ENCODE results near the gene HACD4. TPM values are rescaled to one million over a fixed set of nuclear protein-coding genes. Genes with fewer than 3 reads are reported as not detected.

The HACD4 gene, protein sequence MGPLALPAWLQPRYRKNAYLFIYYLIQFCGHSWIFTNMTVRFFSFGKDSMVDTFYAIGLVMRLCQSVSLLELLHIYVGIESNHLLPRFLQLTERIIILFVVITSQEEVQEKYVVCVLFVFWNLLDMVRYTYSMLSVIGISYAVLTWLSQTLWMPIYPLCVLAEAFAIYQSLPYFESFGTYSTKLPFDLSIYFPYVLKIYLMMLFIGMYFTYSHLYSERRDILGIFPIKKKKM
- total RNA-seq, result 3.0 TPM in 3 replicates

DNA sequence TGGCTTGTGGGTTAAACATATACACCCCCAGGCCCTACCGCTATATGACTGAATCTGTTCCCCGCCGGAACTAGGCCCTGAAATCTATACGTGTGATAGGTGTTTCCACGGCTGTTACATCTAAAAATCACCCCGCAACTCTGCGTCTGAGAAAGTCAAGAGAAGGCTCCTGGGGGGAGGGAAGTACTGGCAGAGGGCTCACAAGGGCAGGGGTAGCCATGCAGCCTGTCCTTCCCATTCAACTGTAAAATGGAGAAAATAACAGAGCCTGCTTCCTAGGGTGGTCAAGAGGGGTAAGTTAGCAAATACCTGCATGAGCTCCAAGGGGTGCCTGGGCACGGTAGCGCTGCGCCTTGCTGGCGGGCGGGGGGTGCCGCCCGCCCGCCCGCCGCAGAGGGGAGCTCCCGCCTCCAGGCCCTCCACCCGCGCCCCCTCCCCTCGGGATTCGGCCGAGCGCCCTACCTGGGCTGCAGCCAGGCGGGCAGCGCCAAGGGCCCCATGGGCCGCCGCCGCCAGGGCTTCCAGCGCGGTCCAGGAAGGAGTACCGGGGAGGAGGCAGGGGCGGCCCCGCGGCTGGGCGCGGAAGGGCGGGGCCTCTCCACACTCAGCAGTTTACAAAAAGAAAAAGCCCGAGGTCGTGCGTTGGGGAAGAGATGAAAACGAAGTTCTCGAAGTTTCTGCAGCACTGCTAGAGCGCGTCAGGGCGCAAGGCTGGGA, at the start of gene HACD4:
Gene HACD4, minus strand, starts transcription at position 550 of the 717 bp plus-strand sequence. Its CDS starts 50 bp downstream, at position 500.
- no peaks in the 10 kb centered on the region for H3K9me3 Mint-ChIP-seq
- no peak within 1 kb of the TSS for H3K27ac Mint-ChIP-seq
- DNase-seq (ENCODE audit: low spot score in 2 of 2, unreplicated experiment in 2 of 2), result peak; percentile 34 to 58
- TF ChIP-seq, protein P1, sequence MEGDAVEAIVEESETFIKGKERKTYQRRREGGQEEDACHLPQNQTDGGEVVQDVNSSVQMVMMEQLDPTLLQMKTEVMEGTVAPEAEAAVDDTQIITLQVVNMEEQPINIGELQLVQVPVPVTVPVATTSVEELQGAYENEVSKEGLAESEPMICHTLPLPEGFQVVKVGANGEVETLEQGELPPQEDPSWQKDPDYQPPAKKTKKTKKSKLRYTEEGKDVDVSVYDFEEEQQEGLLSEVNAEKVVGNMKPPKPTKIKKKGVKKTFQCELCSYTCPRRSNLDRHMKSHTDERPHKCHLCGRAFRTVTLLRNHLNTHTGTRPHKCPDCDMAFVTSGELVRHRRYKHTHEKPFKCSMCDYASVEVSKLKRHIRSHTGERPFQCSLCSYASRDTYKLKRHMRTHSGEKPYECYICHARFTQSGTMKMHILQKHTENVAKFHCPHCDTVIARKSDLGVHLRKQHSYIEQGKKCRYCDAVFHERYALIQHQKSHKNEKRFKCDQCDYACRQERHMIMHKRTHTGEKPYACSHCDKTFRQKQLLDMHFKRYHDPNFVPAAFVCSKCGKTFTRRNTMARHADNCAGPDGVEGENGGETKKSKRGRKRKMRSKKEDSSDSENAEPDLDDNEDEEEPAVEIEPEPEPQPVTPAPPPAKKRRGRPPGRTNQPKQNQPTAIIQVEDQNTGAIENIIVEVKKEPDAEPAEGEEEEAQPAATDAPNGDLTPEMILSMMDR (IDR thresholded peaks at IDR 0.05; ENCODE audit: unreplicated experiment), result no peak
- no peaks in the 10 kb centered on the region for H3K36me3 Mint-ChIP-seq
- H3K4me1 Mint-ChIP-seq, result no peaks in the 10 kb centered on the region
- H3K4me3 Mint-ChIP-seq, result peak within 1 kb of the TSS; percentile 57
- peaks cover 3% of the 10 kb centered on the region for H3K27me3 Mint-ChIP-seq (ENCODE audit: low read depth)

GRCh38 chr9:21080793-21081192, 49.4 kb upstream of the HACD4 start:
- no peak overlapping the region for H3K27ac Mint-ChIP-seq
- no peaks in the 10 kb centered on the region for H3K4me1 Mint-ChIP-seq
- H3K36me3 Mint-ChIP-seq, result no peaks in the 10 kb centered on the region
- no peak for DNase-seq (ENCODE audit: low spot score in 2 of 2, unreplicated experiment in 2 of 2)
- TF ChIP-seq, protein P1 (IDR thresholded peaks at IDR 0.05; ENCODE audit: unreplicated experiment), result no peak
- no peaks in the 10 kb centered on the region for H3K27me3 Mint-ChIP-seq (ENCODE audit: low read depth)
- H3K9me3 Mint-ChIP-seq, result peaks cover 21% of the 10 kb centered on the region
- no peak overlapping the region for H3K4me3 Mint-ChIP-seq

DNA sequence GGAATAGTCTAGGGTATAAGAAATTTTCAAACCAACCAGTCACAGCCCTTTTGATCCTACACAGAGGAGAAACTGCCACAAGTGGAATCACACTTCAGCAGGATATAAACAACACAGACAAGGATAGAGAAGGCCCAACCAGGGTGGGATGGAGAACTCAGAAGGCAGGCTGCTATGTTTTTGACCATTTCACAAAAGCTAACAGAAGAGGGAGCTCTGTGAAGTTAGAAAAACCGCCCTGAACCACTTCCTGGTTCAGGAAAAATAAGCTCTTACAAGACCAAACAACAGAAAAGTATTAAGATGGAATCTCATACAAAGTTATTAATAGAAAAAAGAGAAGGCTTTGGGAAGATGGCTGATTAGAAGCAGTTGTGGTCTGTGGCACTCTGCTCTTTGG, 47.3 kb upstream of the HACD4 start:
- no peak overlapping the region for H3K4me3 Mint-ChIP-seq
- no peaks in the 10 kb centered on the region for H3K36me3 Mint-ChIP-seq
- H3K27me3 Mint-ChIP-seq (ENCODE audit: low read depth), result no peaks in the 10 kb centered on the region
- H3K9me3 Mint-ChIP-seq, result peaks cover 11% of the 10 kb centered on the region
- TF ChIP-seq, protein P1 (IDR thresholded peaks at IDR 0.05; ENCODE audit: unreplicated experiment), result no peak
- no peak overlapping the region for H3K27ac Mint-ChIP-seq
- H3K4me1 Mint-ChIP-seq, result no peaks in the 10 kb centered on the region
- no peak for DNase-seq (ENCODE audit: low spot score in 2 of 2, unreplicated experiment in 2 of 2)

DNA sequence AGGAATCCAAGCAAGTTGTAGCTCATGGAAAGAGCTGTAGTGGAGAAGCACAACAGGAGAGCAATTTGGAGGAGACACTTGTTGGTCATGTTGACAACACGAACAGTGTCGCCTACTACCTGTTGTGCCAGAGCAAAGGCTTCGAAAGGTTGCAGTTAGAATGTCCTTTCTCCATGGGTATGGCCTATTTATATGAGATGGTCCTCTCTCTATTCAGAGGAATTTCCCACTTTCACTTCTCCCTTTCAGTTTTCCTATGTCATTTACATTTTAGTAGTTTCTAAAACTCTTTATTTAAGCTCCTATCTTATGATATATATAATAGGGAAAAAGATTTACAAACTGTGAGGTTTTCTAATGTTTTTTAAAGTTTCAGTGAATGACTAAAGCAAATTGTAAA, 46.3 kb upstream of the HACD4 start, which contains the start of gene IFNB1:
Gene IFNB1, minus strand, starts transcription at position 162 of the 400 bp plus-strand sequence. Its CDS starts 73 bp downstream, at position 89.
- peaks cover 15% of the 10 kb centered on the region for H3K9me3 Mint-ChIP-seq

GRCh38 chr9:21075484-21075883, 44.0 kb upstream of the HACD4 start:
- TF ChIP-seq, protein P1 (IDR thresholded peaks at IDR 0.05; ENCODE audit: unreplicated experiment), result no peak
- Mint-ChIP-seq H3K27me3 (ENCODE audit: low read depth) (no peaks in the 10 kb centered on the region), H3K36me3 (no peaks in the 10 kb centered on the region), H3K27ac (no peak overlapping the region), H3K9me3 (peaks cover 17% of the 10 kb centered on the region), H3K4me1 (peaks cover under 1% of the 10 kb centered on the region), H3K4me3 (no peak overlapping the region)
- no peak for DNase-seq (ENCODE audit: low spot score in 2 of 2, unreplicated experiment in 2 of 2)

More for the DNA sequence above, 46.3 kb upstream of the HACD4 start, which contains the start of gene IFNB1:
- H3K27me3 Mint-ChIP-seq (ENCODE audit: low read depth), result no peaks in the 10 kb centered on the region
- H3K4me3 Mint-ChIP-seq, result no peak within 1 kb of the TSS
- TF ChIP-seq, protein P1 (IDR thresholded peaks at IDR 0.05; ENCODE audit: unreplicated experiment), result no peak
- H3K4me1 Mint-ChIP-seq, result no peaks in the 10 kb centered on the region
- DNase-seq (ENCODE audit: low spot score in 2 of 2, unreplicated experiment in 2 of 2), result no peak
- no peaks in the 10 kb centered on the region for H3K36me3 Mint-ChIP-seq
- H3K27ac Mint-ChIP-seq, result no peak within 1 kb of the TSS
